Measurements from ENCODE around the gene KAZN. TPM values are rescaled to one million over a fixed set of nuclear protein-coding genes. Genes with fewer than 3 reads are reported as not detected.

KAZN gene
- total RNA-seq, 1 experiment from 2014 or later, result 3.4 TPM

- no peaks in the 10 kb centered on the region for H3K9me3 ChIP-seq
- DNase-seq, result no peak
- no peak overlapping the region for H3K4me3 ChIP-seq
- H3K27me3 ChIP-seq, result no peaks in the 10 kb centered on the region
- no peaks in the 10 kb centered on the region for H3K36me3 ChIP-seq
These were observed 147.9 kb downstream of the KAZN start for GRCh38 chr1:14746393-14746792.

GRCh38 chr1:14748151-14748550 lies 149.7 kb downstream of the KAZN start:
- Histone ChIP-seq H3K9me3 (no peaks in the 10 kb centered on the region; the same call in 1 of the 2 replicates), H3K36me3 (no peaks in the 10 kb centered on the region), H3K27me3 (no peaks in the 10 kb centered on the region), H3K4me3 (no peak overlapping the region)
- no peak for DNase-seq

GRCh38 chr1:14748977-14749376 lies 150.5 kb downstream of the KAZN start:
- Histone ChIP-seq H3K36me3 (no peaks in the 10 kb centered on the region), H3K9me3 (no peaks in the 10 kb centered on the region; the same call in 1 of the 2 replicates), H3K27me3 (no peaks in the 10 kb centered on the region), H3K4me3 (no peak overlapping the region)
- DNase-seq, result no peak

- no peaks in the 10 kb centered on the region for H3K36me3 ChIP-seq
- DNase-seq, result no peak
- H3K4me3 ChIP-seq, result no peak overlapping the region
- no peaks in the 10 kb centered on the region for H3K27me3 ChIP-seq
- H3K9me3 ChIP-seq, result no peaks in the 10 kb centered on the region; the same call in 1 of the 2 replicates
These were observed 152.0 kb downstream of the KAZN start for GRCh38 chr1:14750490-14750889.

- H3K4me3 ChIP-seq, result no peak overlapping the region
- H3K36me3 ChIP-seq, result no peaks in the 10 kb centered on the region
- no peak for DNase-seq
- H3K9me3 ChIP-seq, result no peaks in the 10 kb centered on the region; the same call in 1 of the 2 replicates
- no peaks in the 10 kb centered on the region for H3K27me3 ChIP-seq
These were observed 157.2 kb downstream of the KAZN start for GRCh38 chr1:14755518-14756252.

GRCh38 chr1:14756589-14757285 lies 158.3 kb downstream of the KAZN start:
- H3K36me3 ChIP-seq, result no peaks in the 10 kb centered on the region
- H3K9me3 ChIP-seq, result no peaks in the 10 kb centered on the region; the same call in 1 of the 2 replicates
- no peak for DNase-seq
- H3K4me3 ChIP-seq, result no peak overlapping the region
- H3K27me3 ChIP-seq, result no peaks in the 10 kb centered on the region

- Histone ChIP-seq H3K27me3 (no peaks in the 10 kb centered on the region), H3K36me3 (no peaks in the 10 kb centered on the region), H3K9me3 (no peaks in the 10 kb centered on the region; the same call in 1 of the 2 replicates), H3K4me3 (no peak overlapping the region)
- DNase-seq, result no peak
These were observed 158.8 kb downstream of the KAZN start for GRCh38 chr1:14757286-14757625.

GRCh38 chr1:14759042-14759818 lies 160.7 kb downstream of the KAZN start:
- H3K36me3 ChIP-seq, result no peaks in the 10 kb centered on the region
- DNase-seq, result no peak
- no peaks in the 10 kb centered on the region for H3K9me3 ChIP-seq
- no peak overlapping the region for H3K4me3 ChIP-seq
- no peaks in the 10 kb centered on the region for H3K27me3 ChIP-seq

GRCh38 chr1:14759843-14760242 lies 161.4 kb downstream of the KAZN start:
- H3K36me3 ChIP-seq, result no peaks in the 10 kb centered on the region
- no peaks in the 10 kb centered on the region for H3K27me3 ChIP-seq
- no peak overlapping the region for H3K4me3 ChIP-seq
- H3K9me3 ChIP-seq, result no peaks in the 10 kb centered on the region
- DNase-seq, result no peak

- no peaks in the 10 kb centered on the region for H3K36me3 ChIP-seq
- H3K9me3 ChIP-seq, result no peaks in the 10 kb centered on the region
- H3K27me3 ChIP-seq, result no peaks in the 10 kb centered on the region
- DNase-seq, result no peak
- no peak overlapping the region for H3K4me3 ChIP-seq
These were observed 162.3 kb downstream of the KAZN start for GRCh38 chr1:14760780-14761179.

GRCh38 chr1:14761291-14762153 lies 163.0 kb downstream of the KAZN start:
- H3K27me3 ChIP-seq, result no peaks in the 10 kb centered on the region
- H3K36me3 ChIP-seq, result no peaks in the 10 kb centered on the region
- no peaks in the 10 kb centered on the region for H3K9me3 ChIP-seq
- no peak overlapping the region for H3K4me3 ChIP-seq
- DNase-seq, result no peak

GRCh38 chr1:14763977-14764376 lies 165.5 kb downstream of the KAZN start:
- Histone ChIP-seq H3K36me3 (no peaks in the 10 kb centered on the region), H3K4me3 (no peak overlapping the region), H3K27me3 (no peaks in the 10 kb centered on the region), H3K9me3 (no peaks in the 10 kb centered on the region)
- no peak for DNase-seq

GRCh38 chr1:14765773-14766172 lies 167.3 kb downstream of the KAZN start:
- Histone ChIP-seq H3K9me3 (no peaks in the 10 kb centered on the region), H3K4me3 (no peak overlapping the region), H3K36me3 (no peaks in the 10 kb centered on the region), H3K27me3 (no peaks in the 10 kb centered on the region)
- peak; percentile 44 for DNase-seq

- Histone ChIP-seq H3K4me3 (no peak overlapping the region), H3K36me3 (no peaks in the 10 kb centered on the region), H3K27me3 (no peaks in the 10 kb centered on the region), H3K9me3 (no peaks in the 10 kb centered on the region)
- DNase-seq, result no peak
These were observed 168.6 kb downstream of the KAZN start for GRCh38 chr1:14767075-14767474.

- H3K36me3 ChIP-seq, result no peaks in the 10 kb centered on the region
- H3K27me3 ChIP-seq, result no peaks in the 10 kb centered on the region
- no peaks in the 10 kb centered on the region for H3K9me3 ChIP-seq
- no peak for DNase-seq
- H3K4me3 ChIP-seq, result no peak overlapping the region
These were observed 170.3 kb downstream of the KAZN start for GRCh38 chr1:14768582-14769304.
